HCT116 (cell line): Measurements from ENCODE around the gene CEACAM19. TPM values are rescaled to one million over a fixed set of nuclear protein-coding genes. Genes with fewer than 3 reads are reported as not detected.

Source experiments
- ATAC-seq: fragments of 200-7000 bp; cut with Tn5 transposase; 2 replicates; pipeline ENCODE4 v1.9.1; 2020; ENCODE audit warnings: mild to moderate bottlenecking, moderate library complexity
- BruUV-seq: library from RNA; stranded (reverse); fragments of 400-500 nt; replicated peaks from 2 replicates; lab custom pipeline; 2021; lab: Mats Ljungman, UMichigan
- CTCF ChIA-PET: fragments of 300-600 bp; sonication (Branson Sonifier 250); formaldehyde crosslinking; loops from one replicate; lab custom pipeline; 2021; ENCODE audit warnings: antibody characterized with exemption; lab: Charles Lee
- POLR2A ChIA-PET: fragments of 300-600, 350-600 bp; sonication (Branson Sonifier 250); formaldehyde crosslinking; loops from one replicate; lab custom pipeline; 2021; ENCODE audit warnings: antibody characterized with exemption; lab: Charles Lee
- RAD21 ChIA-PET, 2 experiments: fragments of 300-600 bp; sonication (Branson Sonifier 250); formaldehyde crosslinking; loops; one replicate each; lab custom pipeline; 2023; ENCODE audit warnings: low total read pairs in 2 of 2; ENCODE audit not compliant: uncharacterized antibody in 2 of 2, unreplicated experiment in 2 of 2, low non-redundant PET in 1 of 2; lab: Charles Lee
- DNase-seq: peaks from one replicate; pipeline ENCODE4 v3.0.0-alpha.2; 2010; ENCODE audit warnings: low read depth, low spot score
- H2AFZ ChIP-seq: fragments of 200-600 bp; shearing (Covaris generic), sonication (generic); 2 replicates; pipeline ENCODE4 v1.6.1; 2017; ENCODE audit warnings: low read depth, mixed run types, mixed read lengths, antibody characterized with exemption, low read length; ENCODE audit not compliant: poor library complexity, severe bottlenecking
- H3K27ac ChIP-seq: 2 replicates; pipeline ENCODE4 v1.5.1; 2012; ENCODE audit warnings: low read depth, low read length
- H3K27me3 ChIP-seq: fragments of 200-600 bp; sonication (generic); 2 replicates; pipeline ENCODE4 v1.6.1; 2016; ENCODE audit warnings: mixed run types, low read length, mixed read lengths; ENCODE audit not compliant: insufficient read depth
- H3K36me3 ChIP-seq, 2 experiments: fragments of 200-500 bp in 1 of 2; fragments of 200-600 bp in 1 of 2; sonication (Bioruptor generic) in 1 of 2; sonication (generic) in 1 of 2; 2 replicates each; pipeline versions ENCODE4 v1.5.1 to v1.6.1; 2014 to 2016; ENCODE audit warnings: low read length in 2 of 2, inconsistent platforms in 1 of 2, mixed read lengths in 1 of 2, mixed run types in 1 of 2; ENCODE audit not compliant: insufficient read depth in 2 of 2, control insufficient read depth in 1 of 2
- H3K4me1 ChIP-seq, 2 experiments: fragments of 200-600 bp in 1 of 2; sonication (generic) in 1 of 2; 2 replicates each; pipeline versions ENCODE4 v1.5.1 to v1.6.1; 2012 to 2017; ENCODE audit warnings: low read length in 2 of 2, inconsistent platforms in 1 of 2, mild to moderate bottlenecking in 1 of 2, mixed read lengths in 1 of 2, mixed run types in 1 of 2, moderate library complexity in 1 of 2; ENCODE audit not compliant: insufficient read depth in 2 of 2, control insufficient read depth in 1 of 2
- H3K4me2 ChIP-seq: fragments of 200-600 bp; sonication (generic); 2 replicates; pipeline ENCODE4 v1.6.1; 2017; ENCODE audit warnings: mixed run types, low read length, mixed read lengths
- H3K4me3 ChIP-seq, 2 experiments: fragments of 200-600 bp in 1 of 2; sonication (generic) in 1 of 2; replicated peaks in 1 of 2; 2 replicates each; pipeline ENCODE4 v1.5.1; 2011 to 2016; ENCODE audit warnings: low read length in 2 of 2, control low read depth in 1 of 2, low read depth in 1 of 2, mild to moderate bottlenecking in 1 of 2, mixed read lengths in 1 of 2, mixed run types in 1 of 2
- H3K79me2 ChIP-seq: fragments of 200-600 bp; sonication (generic); 2 replicates; pipeline ENCODE4 v1.6.1; 2017; ENCODE audit warnings: mild to moderate bottlenecking, mixed run types, low read length, moderate library complexity, mixed read lengths; ENCODE audit not compliant: insufficient read depth
- H3K9ac ChIP-seq: fragments of 200-600 bp; sonication (generic); 2 replicates; pipeline ENCODE4 v1.6.1; 2016; ENCODE audit warnings: low read length, mixed read lengths
- H3K9me2 ChIP-seq: fragments of 200-600 bp; sonication (generic), shearing (Covaris generic); 2 replicates; pipeline ENCODE4 v1.6.1; 2017; ENCODE audit warnings: mixed run types, mild to moderate bottlenecking, moderate library complexity; ENCODE audit not compliant: insufficient read depth
- H3K9me3 ChIP-seq, 2 experiments: fragments of 200-500 bp in 1 of 2; fragments of 200-600 bp in 1 of 2; sonication (Bioruptor generic) in 1 of 2; sonication (generic) in 1 of 2; 2 replicates each; pipeline ENCODE4 v1.6.1; 2014 to 2017; ENCODE audit warnings: low read length in 2 of 2, mixed read lengths in 2 of 2, inconsistent platforms in 1 of 2, low read depth in 1 of 2, mild to moderate bottlenecking in 1 of 2, mixed run types in 1 of 2, moderate library complexity in 1 of 2; ENCODE audit not compliant: control insufficient read depth in 1 of 2, insufficient read depth in 1 of 2
- H4K20me1 ChIP-seq: fragments of 200-600 bp; sonication (generic), shearing (Covaris generic); 2 replicates; pipeline ENCODE4 v1.6.1; 2017; ENCODE audit warnings: mixed run types, mild to moderate bottlenecking, moderate library complexity; ENCODE audit not compliant: insufficient read depth
- CTCF ChIP-seq, 3 experiments: fragments of 200-600 bp in 1 of 3; sonication (generic) in 1 of 3; IDR thresholded peaks in 2 of 3; conservative IDR thresholded peaks in 1 of 3; 2 replicates each; pipeline ENCODE4 v1.5.1; 2012 to 2017; ENCODE audit warnings: low read depth in 2 of 3, low read length in 2 of 3, antibody characterized with exemption in 1 of 3, borderline replicate concordance in 1 of 3, control low read depth in 1 of 3, mild to moderate bottlenecking in 1 of 3, mixed read lengths in 1 of 3, mixed run types in 1 of 3, moderate library complexity in 1 of 3; ENCODE audit not compliant: insufficient read depth in 1 of 3
- ELF1 ChIP-seq: IDR thresholded peaks from 2 replicates; pipeline ENCODE4 v1.6.1; 2012; ENCODE audit warnings: low read depth, borderline replicate concordance
- EZH2phosphoT487 ChIP-seq: fragments of 200-600 bp; IDR thresholded peaks from 2 replicates; pipeline ENCODE4 v1.6.1; 2018; ENCODE audit warnings: antibody characterized with exemption, borderline replicate concordance
- FOSL1 ChIP-seq: IDR thresholded peaks from 2 replicates; pipeline ENCODE4 v1.6.1; 2012; ENCODE audit warnings: low read depth
- JUND ChIP-seq: IDR thresholded peaks from 2 replicates; pipeline ENCODE4 v1.6.1; 2012
- POLR2A ChIP-seq: IDR thresholded peaks from 2 replicates; pipeline ENCODE4 v1.7.0; 2011; ENCODE audit warnings: borderline replicate concordance; ENCODE audit not compliant: insufficient read depth, insufficient read length; ENCODE audit errors: extremely low read depth
- RAD21 ChIP-seq: IDR thresholded peaks from 2 replicates; pipeline ENCODE4 v1.6.1; 2012; ENCODE audit warnings: low read depth, mild to moderate bottlenecking
- intact Hi-C: fragments of 100-400 bp; cut with micrococcal nuclease; formaldehyde crosslinking; loops from 2 replicates; pipeline ENCODE4 v1.10.0; 2022
- total RNA-seq: library from RNA; stranded (reverse); gene quantifications from one replicate; pipeline ENCODE4 v1.2.1, GENCODE V29; 2021; ENCODE audit not compliant: unreplicated experiment

The CEACAM19 gene
- total RNA-seq, 1 experiment from 2014 or later = 4.0 TPM

- TF ChIP-seq FOSL1 (no peak), ELF1 (no peak), EZH2phosphoT487 (no peak)
Observed at GRCh38 chr19:44649578-44650145, 21.6 kb upstream of the CEACAM19 start (continued).

GRCh38 chr19:44653343-44653742, 17.9 kb upstream of the CEACAM19 start:
- no peak overlapping the region for H2AFZ ChIP-seq
- RAD21 ChIA-PET = no interaction called here

GRCh38 chr19:44653977-44654774, 17.1 kb upstream of the CEACAM19 start:
- Histone ChIP-seq H3K27ac (no peak overlapping the region), H4K20me1 (0 out of 2 replicates have a peak, but pooled peaks cover 3% of the 10 kb centered on the region), H3K4me2 (no peak overlapping the region), H3K9me3 (no peaks in the 10 kb centered on the region), H3K4me1 (no peaks in the 10 kb centered on the region), H3K4me3 (no peak overlapping the region), H2AFZ (no peak overlapping the region), H3K27me3 (no peaks in the 10 kb centered on the region), H3K9me2 (no peaks in the 10 kb centered on the region), H3K79me2 (peaks cover 54% of the 10 kb centered on the region), H3K9ac (no peak overlapping the region)
- ChIA-PET RAD21 (interaction anchor here (0.7 to 1.6 kb wide), 3 partner anchors 70 to 77 kb away, joined by 3 read pairs; no protein-coding TSS in a partner anchor), POLR2A (interaction anchor here (0.8 kb wide), 1 partner anchor 11 kb away, joined by 3 read pairs; the partner anchor contains the start of gene PVR), CTCF (interaction anchor here (0.7 to 4.0 kb wide), 7 partner anchors 9 to 117 kb away, joined by 3 to 15 read pairs (median 5); no protein-coding TSS in a partner anchor)
- intact Hi-C loops = no loop called here
- BruUV-seq = no TSS peak
- ATAC-seq = peak; percentile 67
- TF ChIP-seq EZH2phosphoT487 (no peak), RAD21 (peak; percentile 55), CTCF (IDR thresholded peaks at IDR 0.05 in 2 of 3, conservative IDR thresholded peaks at IDR 0.05 in 1 of 3; ENCODE audit: borderline replicate concordance in 1 of 3, insufficient read depth in 1 of 3, low read depth in 2 of 3, low read length in 2 of 3) (peak; percentile 22 to 59 (median 43); a peak in 5 of 6 replicates)
- TF ChIP-seq, all 23 proteins: peak for 2
- peaks cover 55 to 85% of the 10 kb centered on the region in 2 experiments for H3K36me3 ChIP-seq
- no peak for DNase-seq

More at GRCh38 chr19:44653343-44653742, 17.9 kb upstream of the CEACAM19 start:
- Histone ChIP-seq H3K9me2 (no peaks in the 10 kb centered on the region), H3K9ac (no peak overlapping the region), H3K4me3 (no peak overlapping the region), H3K27ac (no peak overlapping the region), H4K20me1 (0 out of 2 replicates have a peak, but pooled peaks cover 3% of the 10 kb centered on the region), H3K79me2 (peaks cover 62% of the 10 kb centered on the region), H3K4me2 (no peak overlapping the region), H3K36me3 (peaks cover 50 to 85% of the 10 kb centered on the region in 2 experiments), H3K4me1 (no peaks in the 10 kb centered on the region), H3K27me3 (no peaks in the 10 kb centered on the region), H3K9me3 (no peaks in the 10 kb centered on the region)
- CTCF ChIA-PET = interaction anchor here (2.1 to 4.0 kb wide), 2 partner anchors 9 to 118 kb away, joined by 7 to 15 read pairs; no protein-coding TSS in a partner anchor
- TF ChIP-seq POLR2A = no peak
- TF ChIP-seq JUND = no peak
- POLR2A ChIA-PET = interaction anchor here (1.7 kb wide), 1 partner anchor 17 kb away, joined by 3 read pairs; no protein-coding TSS in a partner anchor
- BruUV-seq = no TSS peak
- ATAC-seq (no peak), DNase-seq (no peak)
- intact Hi-C loops = no loop called here
